ENCODE data around the gene PDE1A.

Gene PDE1A

GRCh38 chr2:182426918-182427240, at the start of gene PDE1A:
TSS of gene PDE1A (minus strand) at chr2:182427036.
- DNase-seq = no peak

DNA sequence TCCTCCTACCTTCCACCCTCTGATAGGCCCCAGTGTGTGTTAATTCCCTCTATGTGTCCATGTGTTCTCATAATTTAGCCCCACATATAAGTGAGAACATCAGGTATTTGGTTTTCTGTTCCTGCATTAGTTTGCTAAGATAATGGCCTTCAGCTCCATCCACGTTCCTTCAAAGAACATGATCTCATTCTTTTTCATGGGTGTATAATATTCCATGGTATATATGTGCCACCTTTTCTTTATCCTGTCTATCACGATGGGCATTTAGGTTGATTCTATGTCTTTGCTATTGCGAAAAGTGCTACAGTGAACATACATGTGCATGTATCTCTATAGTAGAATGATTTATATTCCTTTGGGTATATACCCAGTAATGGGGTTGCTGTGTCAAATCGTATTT, 46.8 kb upstream of the PDE1A start:
- no peak for DNase-seq

DNA sequence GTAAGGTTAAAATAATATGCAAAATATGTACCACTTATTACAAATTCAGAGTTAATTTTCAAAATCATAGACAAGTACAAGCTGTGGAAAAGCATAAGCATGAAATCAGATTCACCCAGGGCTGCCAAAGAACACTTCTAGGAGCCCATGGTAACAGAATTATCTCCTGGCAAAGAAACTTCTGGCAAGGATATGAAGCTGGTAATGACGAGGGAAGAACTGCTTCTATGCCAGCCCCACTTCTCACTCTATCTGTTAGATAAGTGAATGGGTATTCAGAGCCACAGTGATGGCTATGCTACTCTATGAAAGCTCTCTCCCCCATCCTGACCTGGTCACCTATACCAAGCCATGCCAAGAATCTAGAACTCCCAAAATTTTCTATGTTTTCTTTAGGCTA, 36.9 kb upstream of the PDE1A start:
- DNase-seq = no peak

DNA sequence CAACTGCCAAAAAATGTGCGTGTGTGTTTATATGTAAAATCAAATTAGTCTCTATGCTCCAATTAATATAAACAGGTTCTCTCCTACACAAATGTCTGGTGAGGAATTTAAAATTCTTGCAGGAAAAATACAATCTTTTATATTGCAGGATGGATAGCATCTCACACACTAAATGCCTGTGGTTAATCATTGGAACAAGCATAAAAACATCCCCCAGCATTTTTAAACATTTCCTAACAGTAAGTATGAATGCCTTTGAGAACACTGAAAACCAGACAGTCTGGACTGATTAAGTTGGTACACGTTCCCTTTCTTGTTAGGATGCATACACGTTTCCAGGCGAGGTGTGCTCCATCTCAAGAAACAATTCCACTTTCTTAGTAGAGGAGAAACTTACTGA, 29.9 kb upstream of the PDE1A start:
- DNase-seq = no peak

- no peak for DNase-seq
These were observed 25.7 kb upstream of the PDE1A start for GRCh38 chr2:182452456-182452990.

DNA sequence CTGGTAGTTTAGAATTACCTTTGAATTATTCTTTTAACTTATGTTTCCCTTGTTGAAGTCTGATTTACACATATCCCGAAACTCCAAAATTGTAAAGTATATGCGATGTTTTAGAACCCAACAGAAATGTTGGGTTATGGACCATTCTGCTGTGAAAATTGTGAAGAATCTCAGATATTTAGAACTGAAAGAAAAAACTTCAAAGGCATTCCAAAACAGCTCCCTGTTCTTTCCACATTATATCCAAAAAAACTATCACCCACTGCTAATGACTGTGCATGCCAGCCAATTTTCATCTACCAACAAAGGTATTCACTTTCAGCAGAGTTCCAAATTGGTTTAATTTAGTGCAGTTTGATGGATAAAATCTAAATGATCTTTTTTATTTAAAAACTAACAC, 21.5 kb upstream of the PDE1A start:
- DNase-seq = no peak

DNA sequence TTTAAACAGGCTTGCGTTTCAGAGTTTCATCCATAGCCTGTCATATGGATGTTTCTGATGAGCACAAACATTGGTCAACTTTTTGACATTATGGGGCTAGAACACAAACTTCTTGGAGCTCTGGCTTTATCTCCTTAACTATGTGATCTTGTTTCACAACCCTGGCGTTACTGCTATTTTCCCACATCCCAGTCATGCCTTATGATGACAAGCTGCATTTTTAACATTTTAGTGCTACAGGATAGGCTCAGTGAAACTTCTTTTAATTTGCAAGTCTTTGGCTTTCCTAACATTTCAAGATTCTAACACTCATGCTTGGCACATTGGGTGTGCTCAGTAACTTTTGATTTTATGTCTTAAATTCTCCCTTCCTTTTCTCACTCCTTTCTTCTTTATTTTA, 21.0 kb upstream of the PDE1A start:
- no peak for DNase-seq

DNA sequence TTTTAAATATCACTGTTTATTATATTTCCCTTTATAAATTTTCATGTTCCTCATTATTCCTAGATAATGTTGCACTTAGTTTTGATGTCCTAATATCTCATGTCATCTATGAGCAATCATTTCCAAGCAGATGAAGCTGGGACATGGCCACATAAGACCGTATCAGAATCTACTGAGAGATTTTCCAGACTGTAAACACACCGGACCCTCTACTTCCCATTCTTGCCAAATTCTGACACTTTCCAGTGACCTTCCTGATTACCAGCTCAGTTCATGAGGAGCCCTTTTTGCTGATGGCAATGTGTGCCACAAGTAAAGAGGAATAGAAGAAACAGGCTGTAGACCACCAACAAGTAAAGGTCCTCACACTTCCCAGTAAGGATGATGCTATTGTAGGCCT, 20.3 kb upstream of the PDE1A start:
- no peak for DNase-seq

DNA sequence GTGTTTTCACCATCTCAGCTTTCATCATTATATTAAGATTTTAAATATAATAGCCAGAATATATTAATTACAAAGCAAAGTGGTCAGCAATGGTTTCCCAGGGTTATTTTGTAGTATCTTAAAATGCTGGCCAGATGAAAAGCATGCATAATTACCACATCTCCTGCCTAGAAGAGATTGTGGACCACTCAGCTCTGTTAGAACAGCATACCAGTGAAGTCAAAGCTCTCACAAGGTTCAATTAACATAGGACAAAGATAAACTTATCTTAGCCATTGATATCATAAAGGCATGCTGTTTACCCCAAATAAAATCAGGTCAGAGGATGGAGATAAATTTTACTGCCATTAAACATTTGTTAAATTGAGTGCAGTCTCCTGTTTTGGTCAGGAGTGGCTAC, 19.3 kb upstream of the PDE1A start:
- DNase-seq = no peak

GRCh38 chr2:182445391-182445965, 18.6 kb upstream of the PDE1A start:
- no peak for DNase-seq

GRCh38 chr2:182444806-182445205, 18.0 kb upstream of the PDE1A start:
- no peak for DNase-seq

DNA sequence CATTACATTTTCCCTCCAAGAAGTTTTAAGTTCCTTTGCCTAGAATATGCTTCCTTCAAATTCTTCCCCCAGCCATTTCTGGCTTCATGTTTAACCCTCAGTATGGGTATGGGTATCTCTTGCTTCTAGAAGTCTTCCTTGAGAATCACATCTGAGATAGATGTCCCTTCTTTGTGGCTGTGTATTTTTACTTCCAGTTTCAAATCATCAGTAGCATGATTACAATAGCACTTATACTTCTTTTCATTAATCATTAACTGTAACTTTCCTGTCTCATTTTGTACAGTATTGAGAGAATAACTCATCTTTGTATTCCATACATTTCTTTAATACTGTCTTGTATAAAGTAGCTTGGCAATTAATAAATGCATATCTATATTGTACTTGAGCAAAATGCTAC, 17.3 kb upstream of the PDE1A start:
- no peak for DNase-seq

- no peak for DNase-seq
These were observed 9.4 kb upstream of the PDE1A start for GRCh38 chr2:182436252-182436651.

DNA sequence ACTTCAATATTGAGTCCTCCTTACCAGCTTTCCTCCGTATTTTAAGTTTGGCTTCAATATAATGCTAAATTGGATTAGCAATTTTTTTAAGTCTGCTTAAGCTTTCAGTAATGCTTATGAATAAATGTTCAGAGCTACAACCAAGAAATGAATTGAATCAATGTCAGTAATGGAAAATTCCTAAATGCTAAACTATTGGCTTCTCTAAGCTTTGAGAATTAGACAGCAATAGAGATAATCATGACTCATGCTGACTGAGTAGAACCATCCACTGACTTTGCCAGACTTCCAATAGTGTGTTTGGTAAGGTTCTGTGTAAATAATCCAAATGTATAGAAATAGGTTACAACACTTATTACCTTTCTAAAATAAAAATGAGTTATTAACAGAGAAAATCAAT, 8.9 kb upstream of the PDE1A start:
- no peak for DNase-seq

- no peak for DNase-seq
These were observed 5.2 kb upstream of the PDE1A start for GRCh38 chr2:182432051-182432450.

DNA sequence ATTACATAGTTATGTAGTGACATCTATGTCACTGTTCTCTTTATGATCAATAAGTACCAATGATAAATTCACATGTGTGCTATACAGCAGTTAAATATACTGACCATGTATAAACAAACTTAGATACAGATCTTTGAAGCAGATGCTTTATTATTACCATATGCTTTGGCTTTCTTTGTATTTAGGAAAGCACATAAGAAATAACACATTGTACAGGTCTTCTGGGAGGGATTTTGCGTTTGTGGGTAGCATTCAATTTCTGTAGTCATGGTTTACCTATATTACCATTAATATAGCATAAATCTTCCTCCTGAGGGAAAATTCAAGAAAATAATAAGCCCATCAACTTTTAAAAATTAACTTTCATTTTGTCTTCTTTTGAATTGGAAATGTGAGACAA, 1.6 kb upstream of the PDE1A start:
- DNase-seq = no peak

GRCh38 chr2:182426082-182426917, 536 bp downstream of the PDE1A start:
- DNase-seq = no peak

GRCh38 chr2:182422864-182423263, 4.0 kb downstream of the PDE1A start:
- no peak for DNase-seq

DNA sequence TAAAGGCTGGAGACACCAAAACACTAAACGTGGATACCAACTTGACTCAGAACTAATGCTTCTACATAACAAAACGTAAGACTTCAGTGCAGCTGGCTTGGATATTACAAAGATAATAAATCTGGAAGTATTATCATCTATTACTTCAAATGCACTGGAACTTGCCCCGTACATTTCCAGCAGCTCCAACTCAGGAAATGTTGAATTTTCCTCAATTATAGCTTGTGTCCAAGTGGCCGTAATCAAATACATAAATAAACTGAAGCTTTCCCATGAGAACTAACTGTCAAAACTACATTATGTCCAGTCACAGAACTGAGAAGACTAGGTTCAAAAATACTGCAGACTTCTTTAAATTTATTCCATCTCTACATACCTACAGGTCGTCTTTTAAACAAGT, 6.2 kb downstream of the PDE1A start:
- DNase-seq = no peak

- DNase-seq = no peak
These were observed 10.0 kb downstream of the PDE1A start for GRCh38 chr2:182416861-182417260.

DNA sequence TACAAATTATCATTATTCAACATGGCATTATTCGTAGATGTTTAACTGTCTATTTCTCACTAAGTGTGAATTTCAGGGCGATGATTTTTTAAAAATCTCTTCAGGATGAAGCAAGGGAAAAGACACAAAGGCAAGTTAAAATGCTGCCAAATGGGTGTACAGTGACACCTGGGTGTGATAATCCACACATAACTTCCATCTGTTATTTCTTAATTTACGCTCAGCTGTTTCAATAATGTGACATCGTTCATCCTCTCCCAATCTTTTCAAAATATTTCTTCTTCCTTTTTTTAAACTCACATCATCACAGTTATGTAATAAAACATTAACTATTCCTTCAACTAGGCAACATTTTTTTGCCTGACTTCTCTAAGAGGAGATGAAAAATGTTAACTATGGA, 10.6 kb downstream of the PDE1A start:
- DNase-seq = no peak

DNA sequence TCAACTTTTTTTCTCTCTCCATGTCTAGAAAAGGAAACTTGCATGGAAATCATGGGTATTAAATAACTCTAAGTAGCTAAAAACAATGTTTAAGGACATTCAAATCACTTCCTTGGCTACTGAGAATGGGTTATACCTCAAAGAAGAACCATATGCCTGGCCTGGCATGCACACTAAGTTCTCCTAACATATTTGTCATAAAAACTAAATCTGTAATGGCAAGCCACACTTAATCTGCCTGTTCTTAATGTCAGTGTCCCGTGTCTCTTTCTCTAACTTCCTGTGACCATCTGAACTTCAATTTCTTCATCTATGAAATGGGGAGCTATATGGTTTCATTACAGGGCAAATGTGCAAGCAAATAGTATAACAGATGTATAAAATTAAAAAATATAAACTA, 11.1 kb downstream of the PDE1A start:
- no peak for DNase-seq

- no peak for DNase-seq
These were observed 14.0 kb downstream of the PDE1A start for GRCh38 chr2:182412858-182413257.

DNA sequence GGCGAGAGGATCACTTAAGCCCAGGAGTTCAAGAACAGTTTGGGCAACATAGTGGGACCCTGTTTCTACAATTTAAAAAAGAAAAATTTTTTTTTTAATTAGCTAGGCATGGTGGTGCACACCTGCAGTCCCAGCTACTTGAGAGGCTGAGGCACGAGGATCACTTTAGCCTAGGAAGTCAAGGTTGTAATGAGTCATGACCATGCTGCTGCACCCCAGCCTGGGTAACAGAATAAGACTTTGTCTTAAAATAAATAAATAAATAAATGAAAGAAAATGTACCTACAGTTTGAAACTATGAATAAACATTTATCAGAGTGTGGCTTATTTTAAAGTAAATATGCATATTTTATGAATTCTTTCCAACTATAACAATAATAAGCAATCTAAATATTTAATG, 16.7 kb downstream of the PDE1A start:
- no peak for DNase-seq

DNA sequence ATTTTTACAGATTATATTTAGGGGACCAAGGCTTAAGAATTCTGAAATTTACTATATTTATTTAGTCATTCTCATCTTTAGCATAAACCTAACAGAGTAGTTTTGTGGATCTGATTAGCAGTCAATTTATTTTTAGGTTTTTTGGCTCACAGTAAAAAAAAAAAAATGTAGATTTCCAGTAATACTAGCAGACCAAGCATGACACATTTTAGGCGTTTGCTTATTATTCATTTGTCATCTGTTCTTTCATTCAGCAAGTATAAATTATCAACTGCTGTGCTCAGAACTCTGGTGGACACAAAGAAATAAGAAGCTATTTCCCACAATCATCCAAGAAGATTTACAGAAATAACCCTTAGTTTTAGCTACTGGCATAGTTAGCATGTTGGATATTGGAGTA, 20.6 kb downstream of the PDE1A start:
- no peak for DNase-seq
